Hair follicle dermal papilla cell (primary cell): Measurements from ENCODE around the gene MOB3A. TPM values are rescaled to one million over a fixed set of nuclear protein-coding genes. Genes with fewer than 3 reads are reported as not detected.

Source experiments
- small RNA-seq: library from RNA; depleted of rRNA; stranded (forward); fragments of <200 nt; gene quantifications from one replicate; pipeline ENCODE3, GENCODE V24; 2012
- total RNA-seq: library from RNA; depleted of rRNA; stranded (reverse); fragments of >200 nt; gene quantifications from 2 replicates; pipeline ENCODE4 v1.2.3, GENCODE V29; 2012

The MOB3A gene
- 65.2 and 66.1 TPM in 2 replicates for total RNA-seq

DNA sequence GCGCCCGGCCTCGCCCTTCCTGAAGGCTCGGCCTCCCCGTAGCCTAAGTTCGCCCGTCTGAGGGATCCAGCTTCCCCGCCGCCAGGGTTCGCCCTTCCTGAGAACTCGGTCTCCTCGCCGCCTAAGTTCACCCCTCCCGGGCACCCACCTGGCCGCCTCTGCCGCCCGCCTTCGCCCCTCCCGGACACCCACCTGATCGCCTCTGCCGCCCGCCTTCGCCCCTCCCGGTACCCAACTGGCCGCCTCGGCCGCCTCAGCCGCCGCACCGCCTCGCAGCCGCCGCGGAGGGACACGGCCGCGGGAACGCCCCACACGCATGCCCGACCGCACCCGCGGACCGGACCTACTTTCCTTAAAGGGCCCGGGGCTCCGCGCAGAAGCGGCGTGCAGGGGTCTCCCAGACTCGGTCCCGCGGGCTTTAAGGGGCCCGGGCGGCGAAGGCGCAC is at the start of gene MOB3A:
TSS of gene MOB3A (minus strand) at position 293 of the 446 bp plus-strand sequence. CDS start 17,766 bp downstream, outside the sequence.

DNA sequence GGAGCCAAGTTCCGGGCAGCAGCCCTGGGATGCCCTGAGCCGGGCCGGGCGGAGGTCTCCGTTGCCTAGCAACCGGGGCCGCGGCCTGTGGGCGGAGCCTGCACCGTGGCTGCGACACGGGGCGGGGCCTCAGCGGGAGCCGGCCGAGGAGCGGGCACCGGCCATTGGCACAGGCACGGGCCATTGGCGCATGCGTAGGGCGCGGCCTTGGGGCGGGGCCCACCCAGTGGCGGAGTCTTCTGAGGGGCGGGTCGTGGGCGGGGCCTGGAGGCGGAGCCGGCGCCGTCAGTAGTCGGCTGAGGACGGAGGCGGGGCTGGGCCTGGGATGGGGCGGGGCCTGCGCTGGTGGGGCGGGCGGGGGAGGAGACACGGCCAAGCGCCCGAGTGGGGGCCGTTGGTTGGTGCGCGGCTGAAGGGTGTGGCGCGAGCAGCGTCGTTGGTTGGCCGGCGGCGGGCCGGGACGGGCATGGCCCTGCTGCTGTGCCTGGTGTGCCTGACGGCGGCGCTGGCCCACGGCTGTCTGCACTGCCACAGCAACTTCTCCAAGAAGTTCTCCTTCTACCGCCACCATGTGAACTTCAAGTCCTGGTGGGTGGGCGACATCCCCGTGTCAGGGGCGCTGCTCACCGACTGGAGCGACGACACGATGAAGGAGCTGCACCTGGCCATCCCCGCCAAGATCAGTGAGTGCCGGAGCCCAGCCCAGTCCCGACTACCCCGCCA is 515 bp upstream of the MOB3A start, which contains the start of gene IZUMO4:
TSS of gene IZUMO4 (plus strand) at position 436 of the 723 bp plus-strand sequence. CDS start at position 467, 31 bp downstream.

DNA sequence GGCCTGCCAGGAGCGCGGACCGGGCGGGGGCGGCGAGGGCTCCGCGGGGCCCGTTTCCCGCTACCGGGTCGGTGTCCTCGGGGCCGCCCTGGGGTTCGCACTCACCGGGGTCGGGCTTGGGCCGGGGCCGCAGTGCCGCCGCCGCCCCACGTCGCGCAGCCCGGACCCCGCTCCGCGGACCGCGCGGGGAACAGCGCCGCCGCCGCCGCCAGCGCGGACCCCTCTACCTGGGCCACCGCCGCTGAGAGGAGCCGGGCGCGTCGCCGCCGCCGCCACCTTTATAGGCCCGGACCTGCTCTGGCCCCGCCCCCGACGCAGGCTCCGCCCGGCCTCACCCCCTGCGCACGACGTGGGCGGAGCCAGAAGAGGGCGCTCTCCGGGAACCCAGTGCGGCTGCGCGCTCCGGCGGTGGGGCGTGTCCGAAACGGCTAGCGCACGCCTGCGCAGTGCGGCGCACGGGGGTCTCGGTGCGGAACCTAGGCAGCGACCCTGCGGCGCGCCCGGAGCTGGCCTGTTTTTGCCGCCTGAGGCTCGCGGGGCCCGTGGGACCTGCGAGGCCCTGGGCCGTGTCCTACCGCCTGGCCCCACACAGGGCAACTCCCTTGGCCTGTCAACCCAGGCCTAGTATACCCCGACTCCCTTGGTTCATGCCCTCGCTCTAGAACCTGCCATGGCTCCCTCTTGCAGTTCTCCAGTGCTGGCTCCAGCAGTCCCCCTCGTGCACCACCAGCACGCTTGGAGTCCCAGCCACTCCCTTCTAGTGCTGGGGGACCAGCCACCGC is 44.9 kb downstream of the MOB3A start, which contains the start of gene MKNK2:
TSS of gene MKNK2 (minus strand) at position 254 of the 782 bp plus-strand sequence. CDS start 393 bp downstream, outside the sequence.

Small RNA genes lying within 50 kb of the gene (small RNA-seq; reads per million reads assigned to genes)
- gene AC007136.1: not detected

Other genes with a start within 250 kb of the MOB3A start
- gene REXO1, start 247.8 kb downstream of the MOB3A start, total RNA-seq: 12.5 and 15.3 TPM in 2 replicates
- gene KLF16, start 232.7 kb downstream of the MOB3A start, total RNA-seq: 17.5 and 18.0 TPM in 2 replicates
- gene ABHD17A, start 210.8 kb downstream of the MOB3A start, total RNA-seq: 63.3 and 75.2 TPM in 2 replicates
- gene ADAT3, start 190.9 kb downstream of the MOB3A start, total RNA-seq: 5.0 and 5.8 TPM in 2 replicates
- gene SCAMP4, start 190.9 kb downstream of the MOB3A start, total RNA-seq: 64.8 and 74.0 TPM in 2 replicates
- 88.3 and 93.0 TPM in 2 replicates for gene CSNK1G2, start 155.2 kb downstream of the MOB3A start, total RNA-seq
- gene BTBD2, start 80.6 kb downstream of the MOB3A start, total RNA-seq: 74.3 and 79.5 TPM in 2 replicates
- gene MKNK2, start 45.1 kb downstream of the MOB3A start, total RNA-seq: 64.0 and 65.4 TPM in 2 replicates
- gene IZUMO4, start 589 bp upstream of the MOB3A start, total RNA-seq: 1.7 and 2.6 TPM in 2 replicates
- 146 and 181 TPM in 2 replicates for gene AP3D1, start 55.2 kb upstream of the MOB3A start, total RNA-seq
- gene DOT1L, start 67.6 kb upstream of the MOB3A start, total RNA-seq: 5.2 and 8.3 TPM in 2 replicates
- gene PLEKHJ1, start 140.0 kb upstream of the MOB3A start, total RNA-seq: 33.8 and 37.4 TPM in 2 replicates
- gene SF3A2, start 140.5 kb upstream of the MOB3A start, total RNA-seq: 20.9 and 33.6 TPM in 2 replicates
- 1.6 and 2.1 TPM in 2 replicates for gene AMH, start 153.0 kb upstream of the MOB3A start, total RNA-seq
- not detected in 2 replicates for gene JSRP1, start 160.1 kb upstream of the MOB3A start, total RNA-seq
- under 0.01 TPM in 1 of 2 replicates, not detected in the other for gene PEAK3, start 185.8 kb upstream of the MOB3A start, total RNA-seq
- not detected in 2 replicates for gene LINGO3, start 211.8 kb upstream of the MOB3A start, total RNA-seq
- 50.0 and 52.1 TPM in 2 replicates for gene LSM7, start 232.3 kb upstream of the MOB3A start, total RNA-seq
- 29.3 and 36.0 TPM in 2 replicates for gene SPPL2B, start 232.4 kb upstream of the MOB3A start, total RNA-seq